Measurements from ENCODE around the gene PGM1.
A peak's percentile ranks its signal among the peaks of the same experiment; 100 is the strongest.

- TF ChIP-seq CTCF (IDR thresholded peaks at IDR 0.05 in 2 of 3, conservative IDR thresholded peaks at IDR 0.05 in 1 of 3; ENCODE audit: borderline replicate concordance in 1 of 3, insufficient read depth in 1 of 3, low read depth in 2 of 3, low read length in 2 of 3) (peak in 2 of 3 experiments; percentile 16 to 39; a peak in 2 of 6 replicates), FOSL1 (IDR thresholded peaks at IDR 0.05; ENCODE audit: low read depth) (no peak), POLR2AphosphoS5 (IDR thresholded peaks at IDR 0.05; ENCODE audit: low read depth, low read length) (no peak), EZH2phosphoT487 (IDR thresholded peaks at IDR 0.05; ENCODE audit: borderline replicate concordance) (no peak), POLR2A (IDR thresholded peaks at IDR 0.05; ENCODE audit: borderline replicate concordance, extremely low read depth, insufficient read depth, insufficient read length) (no peak), SIN3A (IDR thresholded peaks at IDR 0.05; ENCODE audit: low read depth) (no peak), EGR1 (IDR thresholded peaks at IDR 0.05; ENCODE audit: low read depth) (no peak), REST (IDR thresholded peaks at IDR 0.05; ENCODE audit: low read depth) (no peak), SRF (IDR thresholded peaks at IDR 0.05; ENCODE audit: low read depth) (no peak), RAD21 (IDR thresholded peaks at IDR 0.05; ENCODE audit: low read depth) (no peak), EZH2 (IDR thresholded peaks at IDR 0.05) (no peak), SP1 (IDR thresholded peaks at IDR 0.05; ENCODE audit: low read depth) (no peak), ATF3 (IDR thresholded peaks at IDR 0.05) (no peak)
Measured at GRCh38 chr1:63624911-63625310, 31.7 kb downstream of the PGM1 start.

All from HCT116 (cell line).